HL-60 (cell line): Measurements from ENCODE around the gene PAPOLG.

Source experiments
- CTCF ChIP-seq: IDR thresholded peaks from one replicate; pipeline ENCODE4 v1.5.1; 2011; ENCODE audit warnings: low read length, control low read depth, inconsistent platforms; ENCODE audit not compliant: insufficient read depth
- POLR2AphosphoS5 ChIP-seq: IDR thresholded peaks from 2 replicates; pipeline ENCODE4 v1.6.1; 2012; ENCODE audit warnings: low read depth

- TF ChIP-seq POLR2AphosphoS5: no peak
- no peak for TF ChIP-seq CTCF
Observed at GRCh38 chr2:60715561-60715960, 40.5 kb upstream of the PAPOLG start.
